ENCODE results near the gene SOX1. TPM values are rescaled to one million over a fixed set of nuclear protein-coding genes. Genes with fewer than 3 reads are reported as not detected.
A peak's percentile ranks its signal among the peaks of the same experiment; 100 is the strongest.

SOX1 gene
- polyA plus RNA-seq, 3 donors, result not detected

DNA sequence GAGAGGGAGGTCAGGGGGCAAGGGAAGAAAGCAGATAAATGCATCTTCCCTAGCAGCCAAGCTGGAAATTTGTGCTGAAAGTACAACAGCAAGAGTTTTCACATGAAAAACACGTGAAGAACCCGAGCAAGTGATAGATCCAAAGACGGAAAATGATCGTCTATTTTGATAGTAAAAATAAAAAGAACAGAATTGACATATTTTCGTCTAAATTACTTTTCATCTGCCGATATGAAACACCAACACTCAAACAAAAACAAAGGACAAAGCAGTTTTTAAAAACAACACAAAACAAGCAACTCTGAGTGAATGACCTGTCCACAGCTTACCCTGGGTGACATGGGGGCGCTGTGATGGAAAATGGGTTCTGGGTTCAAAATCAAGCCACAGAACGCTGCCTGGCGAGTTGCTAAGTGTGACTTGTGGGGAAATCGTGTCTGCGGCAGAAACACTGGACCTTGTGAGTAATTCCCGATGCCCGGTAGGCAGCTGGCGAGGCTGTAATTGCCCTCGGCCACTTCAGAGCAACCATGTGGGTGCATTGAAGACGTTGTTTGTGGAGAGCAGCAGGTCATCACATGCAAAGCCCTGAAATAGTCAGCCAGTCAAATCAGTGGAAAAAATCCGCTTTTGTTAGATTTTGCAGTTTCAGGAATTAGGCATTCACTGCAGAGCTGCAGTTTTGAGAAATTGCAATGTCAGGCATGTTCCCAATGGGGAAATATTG, 7.4 kb downstream of the SOX1 start:
- Histone ChIP-seq H2AFZ (ENCODE audit: insufficient read depth, low read depth, low read length, poor library complexity, severe bottlenecking) (no peak overlapping the region), H3K9ac (ENCODE audit: insufficient read depth, low read length, poor library complexity, severe bottlenecking) (no peak overlapping the region), H3K4me2 (replicated peaks; ENCODE audit: extremely low read depth, low read length, poor library complexity, severe bottlenecking) (no peak overlapping the region), H4K20me1 (ENCODE audit: insufficient read depth, low read length) (no peaks in the 10 kb centered on the region), H3K4me3 (replicated peaks in 1 of 3; ENCODE audit: low read depth in 2 of 3, low read length in 3 of 3) (no peak overlapping the region), H3K36me3 (replicated peaks in 1 of 2; ENCODE audit: control insufficient read depth in 1 of 2, insufficient read depth in 2 of 2, low read length in 2 of 2) (no peaks in the 10 kb centered on the region), H3K79me2 (ENCODE audit: insufficient read depth, low read length) (no peaks in the 10 kb centered on the region), H3K27ac (ENCODE audit: low read depth in 1 of 2, low read length in 2 of 2) (no peak overlapping the region), H3K4me1 (ENCODE audit: control insufficient read depth in 1 of 2, insufficient read depth in 2 of 2, low read length in 2 of 2) (no peaks in the 10 kb centered on the region), H3K27me3 (ENCODE audit: control insufficient read depth in 2 of 2, insufficient read depth in 2 of 2, low read length in 2 of 2) (peaks cover 71 to 95% of the 10 kb centered on the region in 2 donors), H3K9me3 (replicated peaks in 1 of 2; ENCODE audit: control insufficient read depth in 1 of 2, insufficient read depth in 1 of 2, low read length in 2 of 2) (peaks cover 0 to 50% of the 10 kb centered on the region in 2 donors)
- no peak for DNase-seq
- H3K4me3 Mint-ChIP-seq, result peak overlapping the region in 1 of 2 donors; percentile 63
- H3K36me3 Mint-ChIP-seq, result peaks cover 3 to 4% of the 10 kb centered on the region in 2 donors
- intact Hi-C loops (cut with micrococcal nuclease), result no loop called here
- peaks cover 66 to 76% (median 71%) of the 10 kb centered on the region in 3 donors for H3K27me3 Mint-ChIP-seq (ENCODE audit: low read depth in 3 of 3)
- TF ChIP-seq, protein P1, sequence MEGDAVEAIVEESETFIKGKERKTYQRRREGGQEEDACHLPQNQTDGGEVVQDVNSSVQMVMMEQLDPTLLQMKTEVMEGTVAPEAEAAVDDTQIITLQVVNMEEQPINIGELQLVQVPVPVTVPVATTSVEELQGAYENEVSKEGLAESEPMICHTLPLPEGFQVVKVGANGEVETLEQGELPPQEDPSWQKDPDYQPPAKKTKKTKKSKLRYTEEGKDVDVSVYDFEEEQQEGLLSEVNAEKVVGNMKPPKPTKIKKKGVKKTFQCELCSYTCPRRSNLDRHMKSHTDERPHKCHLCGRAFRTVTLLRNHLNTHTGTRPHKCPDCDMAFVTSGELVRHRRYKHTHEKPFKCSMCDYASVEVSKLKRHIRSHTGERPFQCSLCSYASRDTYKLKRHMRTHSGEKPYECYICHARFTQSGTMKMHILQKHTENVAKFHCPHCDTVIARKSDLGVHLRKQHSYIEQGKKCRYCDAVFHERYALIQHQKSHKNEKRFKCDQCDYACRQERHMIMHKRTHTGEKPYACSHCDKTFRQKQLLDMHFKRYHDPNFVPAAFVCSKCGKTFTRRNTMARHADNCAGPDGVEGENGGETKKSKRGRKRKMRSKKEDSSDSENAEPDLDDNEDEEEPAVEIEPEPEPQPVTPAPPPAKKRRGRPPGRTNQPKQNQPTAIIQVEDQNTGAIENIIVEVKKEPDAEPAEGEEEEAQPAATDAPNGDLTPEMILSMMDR (IDR thresholded peaks at IDR 0.05), result no peak
- no peak overlapping the region for H3K27ac Mint-ChIP-seq
- peaks cover 0 to 19% (median 11%) of the 10 kb centered on the region in 7 donors for H3K9me3 Mint-ChIP-seq
- WGBS (ENCODE audit: insufficient coverage), result 9% methylated on average over 11 of the region's 17 CpGs
- no peaks in the 10 kb centered on the region for H3K4me1 Mint-ChIP-seq

DNA sequence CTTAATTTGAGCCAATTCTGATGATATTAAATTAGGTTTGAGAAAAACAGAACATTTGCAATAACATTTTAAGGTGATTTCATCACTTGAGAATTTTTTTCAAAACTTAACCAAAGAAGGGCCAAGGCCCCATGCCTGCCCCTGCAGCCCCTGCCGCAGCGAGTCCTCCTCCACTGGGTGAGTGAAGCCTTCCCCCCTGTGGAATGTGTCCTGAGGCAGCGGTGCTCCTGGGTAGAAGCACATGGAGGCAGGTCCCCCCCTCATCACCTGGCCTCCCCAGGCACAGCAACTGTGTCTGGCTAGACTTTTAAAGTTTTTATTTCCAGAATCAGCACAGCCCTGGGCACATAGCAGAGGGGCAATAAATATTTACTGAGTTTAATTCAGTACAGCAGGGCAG, 10.8 kb downstream of the SOX1 start:
- H3K4me1 Mint-ChIP-seq, result no peaks in the 10 kb centered on the region
- no peak for DNase-seq
- Histone ChIP-seq H4K20me1 (ENCODE audit: insufficient read depth, low read length) (no peaks in the 10 kb centered on the region), H3K27ac (ENCODE audit: low read depth in 1 of 2, low read length in 2 of 2) (no peak overlapping the region), H3K9ac (ENCODE audit: insufficient read depth, low read length, poor library complexity, severe bottlenecking) (no peak overlapping the region), H3K4me2 (replicated peaks; ENCODE audit: extremely low read depth, low read length, poor library complexity, severe bottlenecking) (no peak overlapping the region), H3K27me3 (ENCODE audit: control insufficient read depth in 2 of 2, insufficient read depth in 2 of 2, low read length in 2 of 2) (peaks cover 42 to 66% of the 10 kb centered on the region in 2 donors), H3K79me2 (ENCODE audit: insufficient read depth, low read length) (no peaks in the 10 kb centered on the region), H3K4me3 (replicated peaks in 1 of 3; ENCODE audit: low read depth in 2 of 3, low read length in 3 of 3) (no peak overlapping the region), H2AFZ (ENCODE audit: insufficient read depth, low read depth, low read length, poor library complexity, severe bottlenecking) (no peak overlapping the region), H3K9me3 (replicated peaks in 1 of 2; ENCODE audit: control insufficient read depth in 1 of 2, insufficient read depth in 1 of 2, low read length in 2 of 2) (peaks cover 0 to 29% of the 10 kb centered on the region in 2 donors), H3K4me1 (ENCODE audit: control insufficient read depth in 1 of 2, insufficient read depth in 2 of 2, low read length in 2 of 2) (no peaks in the 10 kb centered on the region), H3K36me3 (replicated peaks in 1 of 2; ENCODE audit: control insufficient read depth in 1 of 2, insufficient read depth in 2 of 2, low read length in 2 of 2) (no peaks in the 10 kb centered on the region)
- peak overlapping the region in 1 of 2 donors; percentile 17 for H3K4me3 Mint-ChIP-seq
- no peak overlapping the region for H3K27ac Mint-ChIP-seq
- no peaks in the 10 kb centered on the region for H3K36me3 Mint-ChIP-seq
- H3K27me3 Mint-ChIP-seq (ENCODE audit: low read depth in 3 of 3), result peaks cover 36 to 47% (median 46%) of the 10 kb centered on the region in 3 donors
- intact Hi-C loops (cut with micrococcal nuclease), result no loop called here
- TF ChIP-seq, protein P1 (IDR thresholded peaks at IDR 0.05), result no peak
- WGBS (ENCODE audit: insufficient coverage), result 29% methylated on average over 3 of the region's 3 CpGs
- peaks cover 0 to 13% (median 2%) of the 10 kb centered on the region in 7 donors for H3K9me3 Mint-ChIP-seq
